DND-41 (cell line): Measurements from ENCODE around the gene SPATC1L.

Source experiments
- CTCF ChIP-seq: IDR thresholded peaks from 2 replicates; pipeline ENCODE4 v1.5.1; 2012; ENCODE audit warnings: borderline replicate concordance, low read length, moderate library complexity, mild to moderate bottlenecking; ENCODE audit not compliant: poor library complexity, severe bottlenecking; ENCODE audit errors: extremely low read depth
- EZH2 ChIP-seq: IDR thresholded peaks from 3 replicates; pipeline ENCODE4 v1.6.1; 2012; ENCODE audit warnings: borderline replicate concordance, low read depth, mild to moderate bottlenecking, moderate library complexity, low read length, inconsistent platforms; ENCODE audit not compliant: severe bottlenecking

GRCh38 chr21:46183910-46184624 is at the start of gene SPATC1L:
- TF ChIP-seq EZH2 (no peak), CTCF (no peak)
